CD4-positive, alpha-beta T cell (primary cell): Measurements from ENCODE around the gene BANF1. TPM values are rescaled to one million over a fixed set of nuclear protein-coding genes. Genes with fewer than 3 reads are reported as not detected.

Experiments used
- ATAC-seq: fragments of 200-7000 bp; cut with Tn5 transposase; one replicate; pipeline ENCODE4 v1.10.0; 2022; ENCODE audit warnings: mild to moderate bottlenecking; ENCODE audit not compliant: poor library complexity
- CTCF ChIA-PET: fragments of 350-600 bp; sonication (Branson Sonifier 250); formaldehyde crosslinking; loops from one replicate; lab custom pipeline; 2021; ENCODE audit warnings: antibody characterized with exemption, inconsistent platforms; lab: Charles Lee
- POLR2A ChIA-PET: fragments of 350-600 bp; sonication (Branson Sonifier 250); formaldehyde crosslinking; loops from one replicate; lab custom pipeline; 2021; ENCODE audit warnings: antibody characterized with exemption, inconsistent platforms; lab: Charles Lee
- DNase-seq, 14 experiments: peaks; one replicate each; pipeline ENCODE4 v3.0.0-alpha.2; 2013 to 2020; ENCODE audit warnings: mixed read lengths in 2 of 14
- H3K27ac ChIP-seq, 2 donors: one replicate each; pipeline versions ENCODE4 v1.5.1 to v1.7.0; 2013; ENCODE audit warnings: low read length in 2 of 2, low read depth in 1 of 2, mild to moderate bottlenecking in 1 of 2
- H3K27me3 ChIP-seq, 2 experiments: 1 replicate in 1 of 2; 2 replicates in 1 of 2; pipeline versions ENCODE4 v1.6.1 to v1.7.0; 2013; ENCODE audit warnings: low read length in 2 of 2, control low read depth in 1 of 2, mild to moderate bottlenecking in 1 of 2, moderate library complexity in 1 of 2; ENCODE audit not compliant: insufficient read depth in 2 of 2, control insufficient read depth in 1 of 2
- H3K36me3 ChIP-seq: one replicate; pipeline ENCODE4 v1.6.1; 2013; ENCODE audit warnings: low read length, control low read depth; ENCODE audit not compliant: insufficient read depth
- H3K4me1 ChIP-seq: one replicate; pipeline ENCODE4 v1.6.1; 2013; ENCODE audit warnings: low read length, control low read depth; ENCODE audit not compliant: insufficient read depth
- H3K4me3 ChIP-seq: one replicate; pipeline ENCODE4 v1.5.1; 2013; ENCODE audit warnings: mild to moderate bottlenecking, low read length, moderate library complexity
- H3K9me3 ChIP-seq, 2 experiments: 1 replicate in 1 of 2; 2 replicates in 1 of 2; pipeline versions ENCODE4 v1.6.1 to v1.7.0; 2013; ENCODE audit warnings: low read length in 2 of 2, mild to moderate bottlenecking in 2 of 2, control low read depth in 1 of 2, moderate library complexity in 1 of 2; ENCODE audit not compliant: control insufficient read depth in 1 of 2, insufficient read depth in 1 of 2
- H3K27ac Mint-ChIP-seq: one replicate; pipeline ENCODE4 v1.8.0; 2020; ENCODE audit warnings: mixed read lengths
- H3K27me3 Mint-ChIP-seq: one replicate; pipeline ENCODE4 v1.8.0; 2021; ENCODE audit warnings: mixed read lengths
- H3K36me3 Mint-ChIP-seq: one replicate; pipeline ENCODE4 v1.8.0; 2021; ENCODE audit warnings: low read depth, mixed read lengths
- H3K4me1 Mint-ChIP-seq: one replicate; pipeline ENCODE4 v1.8.0; 2021; ENCODE audit warnings: low read depth, mixed read lengths
- H3K4me3 Mint-ChIP-seq: one replicate; pipeline ENCODE4 v1.8.0; 2020; ENCODE audit warnings: mild to moderate bottlenecking, mixed read lengths
- H3K9me3 Mint-ChIP-seq: one replicate; pipeline ENCODE4 v1.8.0; 2020; ENCODE audit warnings: mixed read lengths
- intact Hi-C, 2 experiments: fragments of 100-400 bp; cut with DNase I in 1 of 2; cut with micrococcal nuclease in 1 of 2; formaldehyde crosslinking; loops; one replicate each; pipeline versions ENCODE4 v1.15.1 to v1.9.0; 2023 to 2025; cut with DNase I, micrococcal nuclease
- total RNA-seq, 174 experiments: library from RNA in 2 of 174; stranded (reverse) in 2 of 174; gene quantifications; one replicate each; pipeline ENCODE4 v1.2.3 and lab custom pipeline; 2021 to 2026
- TF ChIP-seq, protein P1 (sequence below): fragments of 200-600 bp; IDR thresholded peaks from one replicate; pipeline ENCODE4 v1.8.0; 2022; ENCODE audit warnings: antibody characterized with exemption, mild to moderate bottlenecking

BANF1 gene
- total RNA-seq, 2 experiments from 2014 or later: 21.3 to 22.3 TPM

- H3K36me3 Mint-ChIP-seq: peaks cover 46% of the 10 kb centered on the region
- Histone ChIP-seq H3K27me3 (no peaks in the 10 kb centered on the region), H3K4me3 (no peak overlapping the region), H3K9me3 (no peaks in the 10 kb centered on the region), H3K36me3 (peaks cover 44% of the 10 kb centered on the region), H3K27ac (no peak overlapping the region), H3K4me1 (no peaks in the 10 kb centered on the region)
- no peak overlapping the region for H3K27ac Mint-ChIP-seq
- intact Hi-C loops: no loop called here
- TF ChIP-seq, protein P1, sequence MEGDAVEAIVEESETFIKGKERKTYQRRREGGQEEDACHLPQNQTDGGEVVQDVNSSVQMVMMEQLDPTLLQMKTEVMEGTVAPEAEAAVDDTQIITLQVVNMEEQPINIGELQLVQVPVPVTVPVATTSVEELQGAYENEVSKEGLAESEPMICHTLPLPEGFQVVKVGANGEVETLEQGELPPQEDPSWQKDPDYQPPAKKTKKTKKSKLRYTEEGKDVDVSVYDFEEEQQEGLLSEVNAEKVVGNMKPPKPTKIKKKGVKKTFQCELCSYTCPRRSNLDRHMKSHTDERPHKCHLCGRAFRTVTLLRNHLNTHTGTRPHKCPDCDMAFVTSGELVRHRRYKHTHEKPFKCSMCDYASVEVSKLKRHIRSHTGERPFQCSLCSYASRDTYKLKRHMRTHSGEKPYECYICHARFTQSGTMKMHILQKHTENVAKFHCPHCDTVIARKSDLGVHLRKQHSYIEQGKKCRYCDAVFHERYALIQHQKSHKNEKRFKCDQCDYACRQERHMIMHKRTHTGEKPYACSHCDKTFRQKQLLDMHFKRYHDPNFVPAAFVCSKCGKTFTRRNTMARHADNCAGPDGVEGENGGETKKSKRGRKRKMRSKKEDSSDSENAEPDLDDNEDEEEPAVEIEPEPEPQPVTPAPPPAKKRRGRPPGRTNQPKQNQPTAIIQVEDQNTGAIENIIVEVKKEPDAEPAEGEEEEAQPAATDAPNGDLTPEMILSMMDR: no peak
- no peaks in the 10 kb centered on the region for H3K27me3 Mint-ChIP-seq
- H3K4me1 Mint-ChIP-seq: no peaks in the 10 kb centered on the region
- CTCF ChIA-PET: no interaction called here
- H3K9me3 Mint-ChIP-seq: no peaks in the 10 kb centered on the region
- DNase-seq (no peak), ATAC-seq (no peak)
- H3K4me3 Mint-ChIP-seq: no peak overlapping the region
- POLR2A ChIA-PET: interaction anchor here (0.6 kb wide), 1 partner anchor 9 kb away, joined by 3 read pairs; no protein-coding TSS in a partner anchor
Observed at GRCh38 chr11:65979261-65979759, 23.0 kb upstream of the BANF1 start.

GRCh38 chr11:65981101-65981740 lies 21.1 kb upstream of the BANF1 start:
- POLR2A ChIA-PET: interaction anchor here (1.0 to 1.3 kb wide), 2 partner anchors 91 to 148 kb away, joined by 3 to 8 read pairs; partner anchors contain the start of gene CCDC85B

GRCh38 chr11:65981972-65982823 lies 20.1 kb upstream of the BANF1 start:
- Histone ChIP-seq H3K27me3 (no peaks in the 10 kb centered on the region), H3K4me1 (no peaks in the 10 kb centered on the region), H3K9me3 (no peaks in the 10 kb centered on the region), H3K36me3 (peaks cover 23% of the 10 kb centered on the region), H3K27ac (no peak overlapping the region), H3K4me3 (no peak overlapping the region)
- TF ChIP-seq, protein P1: no peak
- ATAC-seq (no peak), DNase-seq (no peak)
- intact Hi-C loops: loop anchor here in 1 of 2 experiments (10.0 kb wide), 1 partner anchor 357 kb away; no protein-coding TSS in a partner anchor
- ChIA-PET POLR2A (interaction anchor here (1.3 kb wide), 1 partner anchor 92 kb away, joined by 8 read pairs; the partner anchor contains the start of gene CCDC85B), CTCF (interaction anchor here (1.4 kb wide), 1 partner anchor 97 kb away, joined by 5 read pairs; no protein-coding TSS in a partner anchor)
- H3K27me3 Mint-ChIP-seq: no peaks in the 10 kb centered on the region
- peaks cover 27% of the 10 kb centered on the region for H3K36me3 Mint-ChIP-seq
- no peaks in the 10 kb centered on the region for H3K9me3 Mint-ChIP-seq
- H3K4me3 Mint-ChIP-seq: no peak overlapping the region
- no peak overlapping the region for H3K27ac Mint-ChIP-seq
- H3K4me1 Mint-ChIP-seq: no peaks in the 10 kb centered on the region

More at GRCh38 chr11:65981101-65981740, 21.1 kb upstream of the BANF1 start:
- Histone ChIP-seq H3K4me1 (no peaks in the 10 kb centered on the region), H3K36me3 (peaks cover 32% of the 10 kb centered on the region), H3K27me3 (no peaks in the 10 kb centered on the region), H3K9me3 (no peaks in the 10 kb centered on the region), H3K4me3 (no peak overlapping the region), H3K27ac (no peak overlapping the region)
- H3K36me3 Mint-ChIP-seq: peaks cover 37% of the 10 kb centered on the region
- intact Hi-C loops: loop anchor here in 1 of 2 experiments (10.0 kb wide), 1 partner anchor 356 kb away; no protein-coding TSS in a partner anchor
- no peak overlapping the region for H3K27ac Mint-ChIP-seq
- no peaks in the 10 kb centered on the region for H3K9me3 Mint-ChIP-seq
- CTCF ChIA-PET: no interaction called here
- H3K27me3 Mint-ChIP-seq: no peaks in the 10 kb centered on the region
- ATAC-seq (no peak), DNase-seq (no peak)
- no peak overlapping the region for H3K4me3 Mint-ChIP-seq
- no peaks in the 10 kb centered on the region for H3K4me1 Mint-ChIP-seq
- TF ChIP-seq, protein P1: no peak
